ENCODE results near the gene CAPZB.

DNA sequence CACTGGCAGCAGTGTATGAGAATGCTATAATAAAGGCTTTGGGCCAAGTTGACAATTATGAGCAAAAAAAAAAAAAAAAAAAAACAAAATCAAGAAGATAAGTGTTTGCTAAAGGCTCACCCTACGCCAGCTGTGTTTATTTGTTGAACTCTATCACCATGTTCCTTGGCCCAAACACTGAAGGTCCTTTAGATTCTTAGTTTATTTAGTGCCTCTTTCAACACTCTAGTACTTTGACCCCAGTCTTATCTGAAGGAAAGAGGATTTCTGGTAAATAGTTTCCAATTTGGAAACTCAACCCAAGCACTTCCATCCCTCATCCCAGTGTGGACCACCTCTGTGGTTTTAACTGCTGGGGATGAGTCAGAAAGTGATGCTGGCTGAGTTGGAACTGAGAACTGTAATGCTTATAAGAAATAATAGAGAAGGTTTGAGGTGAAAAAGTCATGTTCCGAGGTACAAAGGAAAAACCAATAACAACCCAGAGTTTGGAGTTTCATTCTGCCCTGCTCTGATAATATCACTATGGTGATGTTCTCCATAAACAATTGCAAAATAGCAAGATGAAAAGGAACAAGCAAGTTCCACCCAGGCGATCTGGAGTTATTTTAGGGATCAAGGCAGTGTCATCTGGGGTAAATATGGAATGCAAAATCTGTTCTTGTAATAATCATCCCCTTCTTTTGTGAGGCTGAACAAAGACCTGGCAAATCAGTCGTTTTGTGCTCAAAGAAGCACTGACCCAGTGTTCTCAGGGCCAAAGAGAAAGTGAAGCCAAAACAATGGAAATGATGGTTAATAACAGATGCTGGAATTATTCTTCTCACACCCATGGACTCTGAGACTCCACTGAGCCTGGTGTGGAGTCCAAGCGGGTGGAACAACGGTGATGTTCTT lies 19.7 kb upstream of the CAPZB start:
- TF ChIP-seq POLR2AphosphoS5 (IDR thresholded peaks at IDR 0.05; ENCODE audit: borderline replicate concordance, low read depth, low read length): no peak
- TF ChIP-seq EZH2 (IDR thresholded peaks at IDR 0.05): no peak

Measured in SK-N-MC (cell line).